HG03159 (cell line): ENCODE data around the gene MYO7A.

ENCODE experiments used
- ATAC-seq: cut with Tn5 transposase; IDR thresholded peaks from one replicate; pipeline ENCODE4 v1.9.1; 2021; ENCODE audit warnings: mild to moderate bottlenecking, moderate library complexity; ENCODE audit not compliant: unreplicated experiment

The MYO7A gene

DNA sequence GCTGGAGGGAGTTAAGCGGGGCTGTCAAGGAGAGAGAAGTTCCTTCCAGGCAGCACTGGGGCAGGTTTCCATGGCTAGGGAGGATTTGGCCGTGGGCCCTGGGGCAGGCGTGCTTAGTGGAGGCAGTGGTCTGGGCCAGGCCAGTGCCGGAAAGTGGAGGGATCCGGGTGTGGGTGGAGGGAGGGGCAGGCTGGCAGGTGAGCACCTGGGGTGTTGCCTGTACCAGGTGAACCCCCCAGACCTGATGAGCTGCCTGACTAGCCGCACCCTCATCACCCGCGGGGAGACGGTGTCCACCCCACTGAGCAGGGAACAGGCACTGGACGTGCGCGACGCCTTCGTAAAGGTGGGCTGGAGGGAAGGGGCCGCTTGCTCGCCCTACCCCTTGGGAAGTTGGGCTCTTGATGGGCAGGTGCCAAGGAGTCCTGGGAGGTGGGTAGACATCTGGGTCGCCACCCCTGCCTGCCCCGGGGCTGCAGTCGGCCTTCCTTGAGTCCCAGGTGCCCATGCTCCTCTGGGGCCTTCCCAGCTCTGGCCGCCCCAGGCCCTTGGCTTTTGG, 32.0 kb downstream of the MYO7A start:
- no peak for ATAC-seq

GRCh38 chr11:77163271-77163670, 35.2 kb downstream of the MYO7A start:
- no peak for ATAC-seq

DNA sequence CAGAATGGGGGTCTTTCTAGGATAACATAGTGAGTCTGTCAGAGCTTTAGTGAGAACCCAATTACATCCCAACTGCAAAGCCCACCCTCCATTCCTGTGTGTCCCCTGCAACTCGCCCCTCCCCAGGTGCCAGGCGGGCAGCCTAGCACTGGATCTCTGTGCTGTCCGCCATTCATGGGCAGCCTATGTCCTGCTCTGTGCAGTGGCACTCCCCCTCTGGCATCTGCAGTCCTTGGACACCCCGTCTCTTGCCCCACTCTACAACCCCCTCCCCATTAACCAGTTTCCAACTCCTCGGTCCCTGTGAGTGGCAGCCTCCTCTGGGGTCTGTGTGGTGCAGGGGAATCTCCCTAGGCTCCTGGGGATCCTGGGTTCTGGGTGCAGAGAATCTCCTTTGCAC, 37.0 kb downstream of the MYO7A start:
- no peak for ATAC-seq

DNA sequence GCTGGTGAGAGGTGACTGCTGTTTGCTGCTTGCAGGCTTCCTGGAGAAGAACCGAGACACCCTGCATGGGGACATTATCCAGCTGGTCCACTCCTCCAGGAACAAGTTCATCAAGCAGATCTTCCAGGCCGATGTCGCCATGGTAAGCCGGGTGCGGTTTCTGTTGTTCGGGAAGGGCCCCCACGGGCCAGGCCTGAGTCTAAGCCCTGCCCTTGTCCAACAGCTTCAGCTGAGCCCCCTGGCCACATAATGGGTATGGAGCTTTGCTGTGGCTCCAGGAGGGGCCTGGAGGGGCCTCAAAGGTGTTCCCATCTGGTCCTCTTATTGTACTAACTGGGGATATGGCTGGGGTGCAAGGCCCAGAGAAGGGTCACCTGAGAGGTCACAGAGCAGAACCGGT, 38.0 kb downstream of the MYO7A start:
- ATAC-seq = no peak

DNA sequence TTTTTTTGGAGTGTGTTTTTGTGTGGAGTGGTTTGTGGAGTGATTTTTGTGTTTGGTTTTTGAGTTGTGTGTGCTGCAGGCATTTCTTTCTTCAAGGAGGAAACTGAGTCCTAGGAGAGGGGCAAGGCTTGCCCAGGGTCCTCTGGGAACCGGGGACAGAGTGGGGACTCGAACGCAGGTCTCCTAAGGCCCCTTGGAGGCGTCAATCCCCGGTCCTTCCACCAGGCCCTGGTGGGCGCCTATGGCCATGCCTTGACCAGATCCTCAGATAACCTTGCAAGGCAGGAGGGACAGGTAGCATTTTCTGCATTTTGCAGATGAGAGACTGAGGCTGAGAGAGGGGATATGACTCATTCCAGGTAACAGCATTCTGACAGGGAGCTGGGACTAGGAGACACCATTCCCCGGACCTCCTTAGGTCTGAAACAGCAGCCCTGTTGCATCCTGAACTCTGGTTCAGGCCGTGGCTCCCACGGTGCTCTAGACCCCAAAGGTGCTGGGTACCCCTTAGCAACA, 39.1 kb downstream of the MYO7A start:
- ATAC-seq = no peak

DNA sequence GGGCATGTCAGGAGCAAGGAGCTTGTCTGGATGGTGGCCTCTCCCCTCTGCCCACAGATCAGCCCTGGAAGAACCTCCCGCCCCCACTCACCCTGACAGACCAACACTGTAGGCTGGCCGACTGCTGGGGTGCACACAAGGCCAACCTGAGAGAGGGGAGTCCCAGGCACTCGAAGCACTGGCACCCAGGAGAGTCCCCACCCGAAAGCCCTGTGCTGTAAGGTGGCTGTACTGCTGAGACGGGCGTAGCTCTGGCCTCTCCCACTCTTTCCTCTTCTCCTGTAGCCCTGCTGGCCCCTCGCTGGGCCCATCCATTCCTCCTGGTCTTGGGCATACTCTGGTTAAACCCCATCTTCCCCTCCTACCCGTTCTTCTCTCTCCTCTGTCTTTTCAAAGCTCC, 39.7 kb downstream of the MYO7A start:
- ATAC-seq = no peak

DNA sequence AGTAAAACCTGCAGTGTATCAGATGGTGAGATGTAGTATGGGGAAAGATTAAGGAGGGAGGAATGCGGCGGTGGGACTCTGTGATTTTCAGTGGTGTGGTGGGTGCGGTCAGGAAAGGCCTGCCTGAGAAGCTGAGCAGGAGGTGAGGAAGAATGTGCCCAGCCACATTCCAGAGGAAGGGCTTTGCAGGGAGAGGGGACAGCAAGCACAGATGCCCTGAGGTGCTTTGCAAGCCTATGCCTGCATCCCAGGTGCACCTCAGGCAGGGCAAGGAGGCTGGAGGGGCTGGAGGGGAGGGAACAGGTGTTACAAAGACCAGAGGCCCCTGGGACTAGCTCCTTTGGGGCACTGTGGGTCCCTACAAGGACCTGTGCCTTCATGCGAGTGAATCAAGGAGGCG, 42.1 kb downstream of the MYO7A start:
- no peak for ATAC-seq

GRCh38 chr11:77171254-77171653, 43.2 kb downstream of the MYO7A start:
- ATAC-seq = no peak

- ATAC-seq = no peak
Measured at GRCh38 chr11:77171885-77172665, 44.0 kb downstream of the MYO7A start.

DNA sequence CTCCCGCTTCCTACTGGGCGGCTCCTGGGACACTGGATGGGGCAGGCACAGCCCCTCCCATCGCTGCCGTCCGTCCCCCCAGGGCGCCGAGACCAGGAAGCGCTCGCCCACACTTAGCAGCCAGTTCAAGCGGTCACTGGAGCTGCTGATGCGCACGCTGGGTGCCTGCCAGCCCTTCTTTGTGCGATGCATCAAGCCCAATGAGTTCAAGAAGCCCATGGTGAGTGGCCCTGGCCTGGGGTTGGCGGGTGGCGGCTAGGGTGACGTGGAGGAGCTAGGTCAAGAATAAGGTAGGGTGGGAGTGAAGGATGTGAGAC, 44.6 kb downstream of the MYO7A start:
- ATAC-seq = no peak

- ATAC-seq = no peak
Measured at GRCh38 chr11:77173494-77173893, 45.4 kb downstream of the MYO7A start.

DNA sequence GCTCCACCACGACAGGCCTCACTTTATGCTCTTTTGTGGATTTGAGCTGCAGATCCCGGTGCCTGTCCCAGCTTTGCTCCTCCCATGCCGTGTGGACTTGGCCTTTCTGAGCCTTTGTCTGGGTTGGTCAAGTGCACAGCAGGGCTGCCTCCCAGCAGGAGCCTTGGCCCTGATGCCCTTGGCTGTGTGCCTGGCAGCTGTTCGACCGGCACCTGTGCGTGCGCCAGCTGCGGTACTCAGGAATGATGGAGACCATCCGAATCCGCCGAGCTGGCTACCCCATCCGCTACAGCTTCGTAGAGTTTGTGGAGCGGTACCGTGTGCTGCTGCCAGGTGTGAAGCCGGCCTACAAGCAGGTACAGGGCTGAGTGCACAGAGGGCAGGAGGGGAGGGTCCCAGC, 46.5 kb downstream of the MYO7A start:
- no peak for ATAC-seq

GRCh38 chr11:77175021-77175842, 47.2 kb downstream of the MYO7A start:
- ATAC-seq = no peak

DNA sequence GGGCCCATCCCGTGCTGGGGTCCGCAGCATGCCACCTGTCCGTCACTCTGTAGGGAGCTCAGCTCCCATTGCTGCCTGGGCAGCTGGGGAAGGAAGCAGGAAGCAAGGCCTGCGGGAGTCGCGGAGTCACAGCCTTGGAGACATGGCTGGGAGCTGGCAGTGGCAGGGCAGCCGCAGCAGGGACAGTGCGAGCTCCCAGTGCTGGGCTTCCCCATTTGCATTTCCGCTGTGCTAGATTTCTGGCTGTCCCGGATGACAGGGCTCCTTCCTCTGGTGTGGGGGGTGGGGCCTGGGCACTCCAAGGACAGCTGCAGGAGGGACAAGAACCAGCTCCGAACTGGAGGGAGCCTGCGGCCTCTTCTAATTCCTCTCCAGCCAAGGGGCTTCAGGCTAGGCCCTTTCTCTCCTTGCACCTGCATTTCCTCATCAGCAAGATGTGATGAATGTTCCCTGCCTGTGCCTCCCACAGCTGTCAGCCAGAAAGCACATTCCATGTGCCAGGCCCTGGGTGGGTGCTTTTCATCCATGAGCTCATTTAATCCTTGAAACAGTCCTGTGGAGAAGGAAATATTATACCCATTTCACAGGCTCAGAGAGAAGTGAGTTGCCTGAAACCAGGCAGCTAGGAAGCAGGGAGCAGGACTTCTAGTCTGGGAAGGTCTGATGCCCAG, 48.0 kb downstream of the MYO7A start:
- no peak for ATAC-seq

DNA sequence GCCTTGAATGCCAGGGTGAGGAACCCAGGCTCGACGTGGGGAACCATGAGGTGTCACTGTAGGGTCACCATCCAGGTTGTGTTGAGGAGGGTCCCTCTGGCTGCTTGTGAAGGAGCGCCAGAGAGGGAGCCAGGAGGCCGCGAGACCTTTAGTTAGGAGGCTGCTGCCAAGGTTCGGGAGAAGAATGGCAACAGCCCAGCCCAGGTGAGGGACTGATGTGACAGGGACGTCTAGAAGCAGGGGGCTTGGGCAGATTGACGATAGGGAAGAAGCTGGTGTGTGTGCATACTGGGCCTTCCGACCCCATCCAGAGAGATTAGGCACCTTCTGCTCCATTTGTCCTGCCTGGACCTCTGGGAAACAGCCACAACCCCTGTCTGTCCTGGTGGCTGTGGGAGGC, 49.0 kb downstream of the MYO7A start:
- no peak for ATAC-seq

GRCh38 chr11:77178150-77178549, 50.1 kb downstream of the MYO7A start:
- ATAC-seq = no peak

- no peak for ATAC-seq
Measured at GRCh38 chr11:77179048-77179447, 51.0 kb downstream of the MYO7A start.

DNA sequence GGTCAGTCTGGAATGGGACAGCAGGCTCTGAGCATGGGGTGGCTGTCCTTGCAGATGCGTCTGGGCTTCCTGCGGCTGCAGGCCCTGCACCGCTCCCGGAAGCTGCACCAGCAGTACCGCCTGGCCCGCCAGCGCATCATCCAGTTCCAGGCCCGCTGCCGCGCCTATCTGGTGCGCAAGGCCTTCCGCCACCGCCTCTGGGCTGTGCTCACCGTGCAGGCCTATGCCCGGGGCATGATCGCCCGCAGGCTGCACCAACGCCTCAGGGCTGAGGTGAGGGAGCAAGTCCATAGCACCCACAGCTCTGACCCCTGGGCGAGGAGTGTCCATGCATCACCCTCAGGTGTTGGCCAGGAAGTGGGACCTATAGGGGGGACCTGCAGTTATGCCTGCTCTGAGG, 51.6 kb downstream of the MYO7A start:
- ATAC-seq = no peak

- ATAC-seq = no peak
Measured at GRCh38 chr11:77180346-77180745, 52.3 kb downstream of the MYO7A start.

- no peak for ATAC-seq
Measured at GRCh38 chr11:77181226-77181625, 53.2 kb downstream of the MYO7A start.

GRCh38 chr11:77181799-77182541, 53.9 kb downstream of the MYO7A start:
- no peak for ATAC-seq
